LHCN-M2 (cell line): Measurements from ENCODE around the gene ZYG11A. TPM values are rescaled to one million over a fixed set of nuclear protein-coding genes. Genes with fewer than 3 reads are reported as not detected.
A peak's percentile ranks its signal among the peaks of the same experiment; 100 is the strongest.
"Not testable (repeated sequence)": the region's sequence is repeated elsewhere in the genome, so short reads cannot be mapped to it uniquely, and the experiment has no call there.

ENCODE experiments used
- DNase-seq: peaks from one replicate; pipeline ENCODE4 v3.0.0-alpha.2; 2012; ENCODE audit warnings: low read depth
- polyA plus RNA-seq: library from polyadenylated mRNA; unstranded; fragments of >200 nt; gene quantifications from one replicate; pipeline ENCODE4 v1.2.1, GENCODE V29; 2012; ENCODE audit warnings: missing spikeins
- total RNA-seq: library from RNA; depleted of rRNA; stranded (reverse); fragments of >200 nt; gene quantifications from 2 replicates; pipeline ENCODE4 v1.2.3, GENCODE V29; 2014; rRNA removed

Gene ZYG11A
- total RNA-seq, result 0.13 and 0.17 TPM in 2 replicates
- 0.09 TPM for polyA plus RNA-seq

DNA sequence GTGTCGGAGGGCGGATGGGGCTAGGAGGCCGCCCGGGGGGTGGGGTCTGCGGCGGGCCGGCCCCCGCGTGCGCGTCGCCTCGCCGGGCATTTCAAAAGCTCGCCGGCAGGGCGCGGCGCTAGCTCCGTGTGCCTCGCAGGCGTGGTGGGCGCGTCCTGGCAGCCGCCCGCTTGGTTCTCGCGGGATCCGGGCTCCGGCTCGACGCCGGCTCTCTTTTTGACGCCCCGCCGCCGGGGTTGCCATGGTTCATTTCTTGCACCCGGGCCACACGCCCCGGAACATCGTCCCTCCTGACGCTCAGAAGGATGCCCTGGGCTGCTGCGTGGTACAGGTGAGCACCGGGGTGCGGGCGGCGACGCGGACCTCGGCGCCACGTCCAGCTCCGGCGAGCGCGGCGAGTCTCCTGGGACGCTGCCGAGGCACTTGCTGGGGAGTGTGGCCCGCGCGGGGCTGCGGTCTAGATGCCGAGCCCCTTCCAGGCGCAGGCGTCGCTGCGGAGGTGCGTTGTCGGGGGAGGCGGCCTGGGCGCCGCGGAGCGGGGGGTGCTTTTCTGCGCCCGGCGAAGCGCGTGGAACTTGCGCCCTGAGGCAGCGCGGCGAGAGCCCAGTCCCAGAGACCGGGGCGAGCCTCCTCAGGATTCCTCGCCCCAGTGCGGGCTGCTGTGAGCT, at the start of gene ZYG11A:
Gene ZYG11A (plus strand): TSS at position 118 of the 668 bp plus-strand sequence. CDS start 124 bp downstream, at position 242.
- DNase-seq, result peak; percentile 34

DNA sequence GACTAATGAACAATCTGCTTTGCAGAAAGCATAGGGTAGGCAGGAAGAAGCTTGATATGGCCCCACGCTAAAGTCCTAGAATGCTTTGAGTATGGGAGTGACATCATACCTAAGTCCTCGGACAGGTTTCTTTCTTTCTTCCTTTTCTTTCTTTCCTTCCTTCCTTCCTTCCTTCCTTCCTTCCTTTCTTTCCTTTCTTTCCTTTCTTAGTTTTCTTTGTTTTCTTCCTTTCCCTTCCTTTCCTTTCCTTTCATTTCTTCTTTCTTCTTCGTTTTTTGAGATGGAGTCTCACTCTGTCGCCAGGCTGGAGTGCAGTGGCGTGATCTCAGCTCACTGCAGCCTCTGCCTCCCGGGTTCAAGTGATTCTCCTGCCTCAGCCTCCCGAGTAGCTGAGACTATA, 48.8 kb upstream of the ZYG11A start:
- not testable (repeated sequence) for DNase-seq

DNA sequence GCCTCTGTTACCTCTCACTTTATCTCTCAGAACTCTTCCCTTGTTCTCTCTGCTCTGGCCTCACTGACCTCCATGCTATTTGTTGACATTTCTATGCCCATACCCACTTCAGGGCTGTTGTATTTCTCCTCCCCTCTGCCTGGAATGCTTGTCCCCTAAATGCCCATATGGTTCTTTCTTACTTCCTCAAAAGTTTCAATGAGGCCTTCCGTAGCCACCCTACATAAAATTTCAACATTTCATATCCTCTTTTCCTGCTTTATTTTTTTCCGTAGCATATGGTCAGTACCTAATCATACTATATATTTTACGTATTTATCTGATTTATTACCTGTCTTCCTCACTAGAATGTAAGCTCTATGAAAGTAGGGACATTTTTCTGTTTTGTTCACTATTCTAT, 47.1 kb upstream of the ZYG11A start:
- DNase-seq, result no peak

DNA sequence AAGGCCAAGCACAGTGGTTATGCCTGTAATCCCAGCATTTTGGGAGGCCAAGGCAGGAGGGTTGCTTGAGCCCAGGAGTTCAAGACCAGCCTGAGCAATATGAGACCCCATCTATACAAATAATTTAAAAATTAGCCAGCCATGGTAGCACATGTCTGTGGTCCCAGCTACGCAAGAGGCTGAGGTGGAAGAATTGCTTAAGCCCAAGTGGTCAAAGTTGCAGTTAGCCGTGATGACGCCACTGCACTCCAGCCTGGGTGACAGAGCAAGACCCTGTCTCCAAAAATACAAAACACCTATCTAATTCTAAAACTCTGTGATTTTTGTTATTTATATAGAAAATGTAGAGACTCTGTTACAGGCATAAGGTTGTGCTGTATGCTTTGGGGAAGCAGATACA, 44.2 kb upstream of the ZYG11A start:
- DNase-seq, result no peak

DNA sequence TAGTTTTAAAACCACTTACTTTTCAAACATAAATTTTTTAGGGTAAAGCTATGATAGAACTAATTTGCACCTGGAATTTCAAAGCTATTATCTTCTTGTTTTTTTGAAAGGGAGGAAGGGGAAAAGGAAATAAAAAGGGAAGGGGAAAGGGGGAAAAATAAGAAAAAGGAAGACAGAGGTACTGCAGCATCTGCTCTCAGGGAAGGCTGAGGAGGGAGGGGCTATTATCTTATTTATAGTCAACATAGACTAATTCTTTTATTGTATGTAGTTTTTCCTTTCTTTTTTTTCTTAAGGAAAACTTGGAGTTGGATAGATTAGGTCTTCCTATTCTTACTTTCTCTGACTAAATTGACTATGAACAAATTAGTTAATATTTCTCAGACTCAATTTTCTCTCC, 41.5 kb upstream of the ZYG11A start:
- no peak for DNase-seq

DNA sequence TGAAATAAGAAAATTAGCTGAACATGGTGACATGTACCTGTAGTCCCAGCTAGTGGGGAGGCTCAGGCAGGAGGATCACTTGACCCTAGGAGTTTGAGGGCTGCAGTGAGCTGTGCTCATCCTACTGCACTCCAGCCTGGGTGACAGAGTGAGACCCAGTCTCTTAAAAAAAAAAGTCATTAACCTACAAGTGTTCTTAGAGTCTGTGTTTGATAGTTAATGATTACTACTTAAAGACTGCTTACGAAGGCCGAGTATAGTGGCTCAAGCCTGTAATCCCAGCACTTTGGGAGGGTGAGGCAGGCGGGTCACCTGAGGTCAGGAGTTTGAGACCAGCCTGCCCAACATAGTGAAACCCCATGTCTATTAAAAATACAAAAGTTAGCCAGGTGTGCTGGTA, 38.5 kb upstream of the ZYG11A start:
- not testable (repeated sequence) for DNase-seq

DNA sequence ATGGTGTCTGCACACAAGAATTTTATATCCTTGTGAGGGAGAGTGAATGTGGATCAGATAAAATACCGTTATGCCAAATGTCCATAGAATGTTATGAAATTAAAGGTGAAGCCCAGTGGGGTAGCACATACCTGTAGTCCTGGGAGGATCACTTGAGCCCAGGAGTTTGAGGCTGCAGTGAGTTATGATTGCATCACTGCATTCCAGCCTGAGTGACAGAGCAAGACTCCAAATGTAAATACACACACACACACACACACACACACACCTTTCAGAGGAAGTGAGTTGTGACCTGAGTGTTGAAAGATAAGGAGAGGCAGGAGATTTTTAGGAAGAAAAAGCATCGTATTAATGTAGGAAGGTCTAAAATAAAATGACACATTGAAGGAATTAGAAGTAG, 28.1 kb upstream of the ZYG11A start:
- DNase-seq, result no peak

DNA sequence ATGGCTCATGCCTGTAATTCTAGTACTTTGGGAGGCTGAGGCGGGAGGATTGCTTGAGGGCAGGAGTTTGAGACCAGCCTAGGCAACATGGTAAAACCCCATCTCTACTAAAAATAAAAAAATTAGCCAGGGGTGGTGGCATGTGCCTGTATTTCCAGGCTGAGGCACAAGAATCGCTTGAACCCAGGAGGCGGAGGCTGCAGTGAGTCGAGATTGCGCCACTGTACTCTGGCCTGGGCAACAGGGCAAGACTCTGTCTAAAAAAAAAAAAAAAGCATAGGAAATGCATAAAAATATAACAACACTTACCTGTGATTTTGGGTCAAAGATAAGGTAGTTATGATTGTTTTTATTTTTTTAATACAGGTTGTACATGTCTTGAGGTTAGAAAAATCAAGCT, 21.7 kb upstream of the ZYG11A start:
- DNase-seq, result not testable (repeated sequence)

DNA sequence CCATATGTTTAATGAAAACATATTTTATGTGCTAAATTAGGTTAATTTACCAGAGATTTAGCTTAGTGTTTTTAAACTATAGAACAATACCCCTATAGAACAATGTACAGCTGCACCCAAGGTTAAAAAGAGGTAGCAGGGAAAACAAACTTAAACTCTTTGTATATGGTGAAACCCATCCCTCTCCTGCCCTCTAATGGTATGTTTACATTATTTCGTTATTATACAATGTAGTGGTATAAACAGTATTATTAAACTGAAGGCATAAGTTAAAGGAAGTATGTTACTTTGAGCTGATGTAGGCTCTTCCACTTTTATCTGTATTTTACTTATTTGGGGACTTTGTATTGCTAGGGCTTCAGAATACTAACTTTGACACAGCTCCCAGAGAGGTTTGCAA, 16.7 kb upstream of the ZYG11A start:
- DNase-seq, result no peak

DNA sequence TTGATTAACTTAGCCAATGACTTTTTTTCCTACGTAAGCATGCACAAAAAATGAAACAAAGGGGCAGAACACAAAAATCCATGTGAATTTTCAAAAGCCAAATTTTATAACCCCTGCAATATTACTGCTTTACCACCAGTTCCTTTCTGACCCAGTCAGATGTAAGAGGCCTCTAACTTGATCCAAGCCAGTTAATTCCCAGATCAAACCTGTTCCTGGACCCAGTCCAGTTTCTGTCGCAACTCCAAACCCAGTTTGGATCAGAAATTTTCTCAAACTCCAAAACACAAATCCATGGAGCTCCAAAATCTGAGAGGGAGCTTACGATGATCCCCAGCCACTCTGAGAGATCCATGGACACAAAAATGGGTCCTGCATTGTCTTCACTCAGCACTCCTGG, 7.8 kb upstream of the ZYG11A start:
- no peak for DNase-seq

DNA sequence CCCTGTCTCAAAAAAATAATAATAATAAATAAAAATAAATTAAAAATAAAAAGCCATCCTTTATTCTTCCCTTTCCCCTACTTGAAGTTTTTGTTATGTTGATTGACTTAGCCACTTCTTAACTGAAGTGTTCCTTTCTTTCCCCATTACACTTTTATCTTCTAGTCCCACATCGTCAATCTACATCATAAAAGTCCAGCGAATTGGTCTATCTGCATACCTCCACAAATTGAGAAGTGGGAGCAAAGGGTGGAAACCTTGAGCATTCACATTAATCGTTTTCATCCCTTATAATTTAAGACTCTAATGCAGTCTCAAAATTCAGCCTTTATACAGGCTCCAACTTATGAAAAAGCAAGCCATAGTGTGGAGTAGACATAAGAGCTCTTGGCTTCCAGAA, 6.5 kb upstream of the ZYG11A start:
- no peak for DNase-seq

DNA sequence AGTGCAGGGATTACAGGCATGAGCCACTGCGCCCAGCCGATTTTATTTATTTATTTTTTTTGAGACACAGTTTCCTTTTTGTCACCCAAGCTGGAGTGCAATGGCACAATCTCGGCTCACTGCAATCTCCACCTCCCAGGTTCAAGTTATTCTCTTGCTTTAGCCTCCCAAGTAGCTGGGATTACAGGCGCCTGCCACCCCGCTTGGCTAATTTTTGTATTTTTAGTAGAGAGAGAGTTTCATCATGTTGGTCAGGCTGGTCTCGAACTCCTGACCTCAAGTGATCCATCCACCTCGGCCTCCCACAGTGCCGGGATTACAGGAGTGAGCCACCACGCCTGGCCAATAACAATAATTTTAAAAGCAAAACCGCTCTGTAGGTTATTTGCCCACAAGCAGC, 3.4 kb upstream of the ZYG11A start:
- DNase-seq, result not testable (repeated sequence)

DNA sequence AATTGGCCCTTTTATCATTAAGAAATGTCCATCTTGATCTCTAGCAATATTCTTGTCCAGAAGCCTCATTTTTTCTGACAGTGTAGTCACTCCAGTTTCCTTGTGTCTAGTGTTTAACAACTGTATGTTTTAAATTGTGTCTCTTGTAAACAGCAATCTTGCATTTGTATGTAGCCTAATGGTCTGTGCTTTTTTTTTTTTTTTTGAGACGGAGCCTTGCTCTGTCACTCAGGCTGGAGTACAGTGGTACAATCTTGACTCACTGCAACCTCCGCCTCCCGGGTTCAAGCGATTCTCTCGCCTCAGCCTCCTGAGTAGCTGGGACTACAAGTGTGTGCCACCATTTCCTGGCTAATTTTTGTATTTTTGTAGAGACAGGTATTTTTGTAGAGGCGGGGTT, 2.6 kb downstream of the ZYG11A start:
- not testable (repeated sequence) for DNase-seq

DNA sequence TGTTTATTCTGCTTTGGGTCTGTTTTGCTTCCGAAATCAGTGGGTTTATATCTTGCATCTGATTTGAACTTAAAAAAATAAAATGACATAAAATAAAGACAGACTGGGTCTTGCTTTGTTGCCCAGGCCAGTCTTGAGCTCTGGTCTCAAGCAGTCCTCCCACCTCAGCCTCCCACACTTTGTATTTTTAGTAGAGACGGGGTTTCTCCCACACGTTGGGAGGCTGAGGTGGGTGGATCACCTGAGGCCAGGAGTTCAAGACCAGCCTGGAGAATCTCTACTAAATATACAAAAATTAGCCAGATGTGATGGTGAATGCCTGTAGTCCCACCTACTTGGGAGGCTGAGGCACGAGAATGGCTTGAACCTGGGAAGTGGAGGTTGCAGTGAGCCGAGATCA, 5.9 kb downstream of the ZYG11A start:
- no peak for DNase-seq

DNA sequence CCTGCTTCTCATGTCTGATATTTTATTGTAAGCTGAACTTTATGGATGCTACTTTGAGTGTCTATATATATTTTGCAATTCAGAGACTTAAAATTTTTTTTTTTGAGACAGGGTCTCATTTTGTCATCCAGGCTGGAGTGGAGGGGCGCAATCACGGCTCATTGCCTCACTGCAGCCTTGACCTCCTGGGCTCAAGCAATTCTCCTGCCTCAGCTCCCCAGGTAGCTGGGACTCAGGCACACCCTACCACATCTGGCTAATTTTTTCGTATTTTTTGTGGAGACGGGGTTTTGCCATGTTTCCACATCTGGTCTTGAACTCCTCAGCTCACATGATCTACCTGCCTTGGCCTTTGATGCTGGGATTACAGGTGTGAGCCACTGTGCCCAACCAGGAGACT, 8.4 kb downstream of the ZYG11A start:
- no peak for DNase-seq

DNA sequence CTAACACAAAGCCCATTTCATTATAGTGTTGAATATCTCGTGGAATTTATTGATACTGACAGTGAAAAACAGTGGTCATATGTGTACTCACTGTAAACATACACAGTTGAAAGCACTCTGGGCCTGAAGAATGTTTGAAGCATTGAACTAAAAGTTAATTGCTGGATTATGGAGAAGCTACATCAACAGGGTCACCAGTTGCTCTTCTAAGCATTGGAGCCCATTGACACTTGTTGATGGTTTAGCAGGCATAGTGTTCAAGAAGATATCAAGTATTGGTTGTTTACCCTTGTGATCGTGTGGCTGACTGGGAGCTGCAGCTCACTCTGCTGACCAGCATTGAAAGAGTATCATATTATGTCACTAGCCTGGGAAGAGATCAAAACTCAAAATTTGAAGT, 10.3 kb downstream of the ZYG11A start:
- no peak for DNase-seq

DNA sequence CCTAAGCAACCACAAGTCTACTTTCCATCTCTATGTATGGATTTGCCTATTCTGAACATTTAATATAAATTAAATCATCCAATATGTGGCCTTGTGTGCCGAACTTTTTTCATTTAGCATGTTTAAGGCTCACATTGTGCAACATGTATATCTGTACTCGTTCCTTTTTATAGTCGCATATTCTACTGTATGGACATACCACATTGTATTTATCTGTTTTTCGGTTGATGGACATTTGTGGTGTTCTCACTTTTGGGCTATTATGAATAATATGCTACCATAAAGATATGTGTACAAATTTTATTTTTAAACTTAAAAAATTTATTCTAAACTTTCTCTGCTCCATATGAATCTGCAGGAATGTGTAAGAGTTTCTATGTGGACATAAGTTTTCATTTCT, 13.0 kb downstream of the ZYG11A start:
- DNase-seq, result no peak

DNA sequence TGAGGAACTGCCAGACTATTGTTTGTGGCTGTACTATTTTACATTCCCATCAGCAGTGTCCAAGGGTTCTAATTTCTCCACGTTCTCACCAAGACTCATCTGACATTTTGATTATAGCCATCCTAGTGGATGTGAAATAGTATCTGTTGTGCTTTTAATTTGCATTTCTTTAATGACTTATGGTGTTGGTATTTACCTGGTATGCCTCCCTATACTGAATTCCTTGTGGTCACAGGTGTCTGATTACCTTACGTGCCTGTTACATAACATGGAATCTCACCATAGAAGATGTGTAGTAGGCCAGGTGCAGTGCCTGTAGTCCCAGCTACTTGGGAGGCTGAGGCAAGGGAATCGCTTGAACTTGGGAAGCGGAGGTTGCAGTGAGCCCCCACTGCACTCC, 13.5 kb downstream of the ZYG11A start:
- DNase-seq, result no peak

DNA sequence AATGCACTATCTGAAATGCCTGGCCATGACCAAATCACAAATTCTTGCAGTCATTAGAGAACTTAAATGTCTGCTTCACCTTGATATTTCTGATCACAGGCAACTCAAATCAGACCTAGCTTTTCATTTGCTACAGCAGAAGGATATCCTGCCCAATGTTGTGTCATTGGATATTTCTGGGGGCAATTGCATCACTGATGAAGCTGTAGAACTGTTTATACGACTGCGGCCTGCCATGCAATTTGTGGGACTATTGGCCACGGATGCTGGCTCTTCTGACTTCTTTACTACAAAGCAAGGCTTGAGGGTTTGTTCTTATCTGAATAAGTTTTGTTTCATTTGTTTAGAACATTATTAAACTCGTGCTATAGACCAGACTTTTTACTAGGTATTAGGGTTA, 14.9 kb downstream of the ZYG11A start:
- DNase-seq, result no peak

DNA sequence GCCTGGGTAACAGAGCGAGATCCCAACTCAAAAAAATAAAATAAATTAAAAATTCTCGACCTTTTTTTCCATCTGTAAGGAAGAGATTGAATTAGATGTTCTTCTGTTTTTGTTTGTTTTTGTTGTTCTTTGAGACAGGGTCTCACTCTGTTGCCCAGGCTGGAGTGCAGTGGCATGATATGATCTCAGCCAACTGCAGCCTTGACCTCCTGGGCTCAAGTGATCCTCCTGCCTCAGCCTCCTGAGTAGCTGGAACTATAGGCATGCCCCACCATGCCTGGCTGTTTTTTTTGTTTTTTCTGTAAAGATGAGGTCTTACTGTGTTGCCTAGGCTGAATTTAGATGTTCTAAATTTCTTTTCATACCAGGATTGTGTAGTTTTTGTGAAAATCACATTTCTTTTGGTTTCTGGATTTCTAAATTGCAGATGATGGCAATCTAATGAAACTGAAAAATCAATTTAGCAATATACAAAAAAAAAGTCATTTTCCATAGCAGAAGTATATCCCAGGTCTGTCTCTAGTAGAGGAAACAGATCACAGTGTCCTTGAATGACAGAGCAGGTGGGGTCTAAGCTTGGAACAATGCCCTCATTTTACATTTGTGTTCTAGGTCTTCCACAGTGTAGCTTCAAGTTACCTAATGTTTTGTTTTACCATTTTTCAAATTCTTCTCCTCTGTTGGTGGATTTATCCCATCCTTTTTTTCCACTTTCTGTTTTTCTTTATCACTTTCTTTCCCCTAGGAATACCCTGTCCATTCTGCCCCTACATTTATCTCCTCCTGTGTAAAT, 20.3 kb downstream of the ZYG11A start:
- DNase-seq, result peak; percentile 49

DNA sequence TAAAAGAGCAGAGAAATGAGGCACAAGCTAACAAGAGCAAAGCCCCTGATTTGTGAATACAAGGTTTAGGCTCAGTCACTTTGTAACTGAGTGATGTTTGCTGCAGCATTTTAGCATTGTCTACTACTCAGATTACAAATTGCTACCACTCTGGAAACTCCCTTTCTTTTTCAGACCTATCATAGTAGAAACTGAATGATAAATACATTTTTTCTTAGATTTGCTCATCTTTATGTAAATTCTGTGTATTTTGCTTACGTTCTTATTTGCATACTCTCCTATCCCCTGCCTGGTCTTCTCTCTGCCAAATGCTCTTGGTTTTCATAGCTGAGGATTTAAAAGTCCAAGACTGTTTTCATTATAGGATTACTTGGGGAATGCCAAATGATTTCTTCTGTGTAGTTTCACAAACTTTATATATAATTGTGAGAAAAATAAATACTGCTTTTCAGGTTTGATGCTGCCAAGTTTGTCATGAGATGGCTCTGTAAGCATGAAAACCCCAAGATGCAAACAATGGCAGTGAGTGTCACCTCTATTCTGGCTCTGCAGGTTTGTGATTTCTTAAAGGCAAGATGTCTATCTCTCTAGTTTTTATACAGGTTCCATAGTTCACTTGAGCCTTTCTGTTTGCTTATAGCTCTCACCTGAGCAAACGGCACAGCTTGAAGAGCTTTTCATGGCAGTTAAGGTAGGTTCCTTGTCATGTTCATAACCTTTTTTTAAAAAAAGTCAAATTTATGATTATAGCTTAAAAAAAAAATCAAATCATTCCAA, 24.7 kb downstream of the ZYG11A start:
- DNase-seq, result no peak

DNA sequence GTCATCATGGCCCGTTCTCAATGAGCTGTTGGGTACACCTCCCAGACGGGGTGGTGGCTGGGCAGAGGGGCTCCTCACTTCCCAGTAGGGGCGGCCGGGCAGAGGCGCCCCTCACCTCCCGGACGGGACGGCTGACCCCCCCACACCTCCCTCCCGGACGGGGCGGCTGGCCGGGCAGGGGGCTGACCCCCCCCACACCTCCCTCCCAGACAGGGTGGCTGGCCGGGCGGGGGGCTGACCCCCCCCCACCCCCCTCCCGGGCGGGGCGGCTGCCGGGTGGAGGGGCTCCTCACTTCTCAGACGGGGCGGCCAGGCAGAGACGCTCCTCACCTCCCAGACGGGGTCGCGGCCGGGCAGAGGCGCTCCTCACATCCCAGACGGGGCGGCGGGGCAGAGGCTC, 27.2 kb downstream of the ZYG11A start:
- not testable (repeated sequence) for DNase-seq
